ENCODE measurements around the gene DAPP1.

DNA sequence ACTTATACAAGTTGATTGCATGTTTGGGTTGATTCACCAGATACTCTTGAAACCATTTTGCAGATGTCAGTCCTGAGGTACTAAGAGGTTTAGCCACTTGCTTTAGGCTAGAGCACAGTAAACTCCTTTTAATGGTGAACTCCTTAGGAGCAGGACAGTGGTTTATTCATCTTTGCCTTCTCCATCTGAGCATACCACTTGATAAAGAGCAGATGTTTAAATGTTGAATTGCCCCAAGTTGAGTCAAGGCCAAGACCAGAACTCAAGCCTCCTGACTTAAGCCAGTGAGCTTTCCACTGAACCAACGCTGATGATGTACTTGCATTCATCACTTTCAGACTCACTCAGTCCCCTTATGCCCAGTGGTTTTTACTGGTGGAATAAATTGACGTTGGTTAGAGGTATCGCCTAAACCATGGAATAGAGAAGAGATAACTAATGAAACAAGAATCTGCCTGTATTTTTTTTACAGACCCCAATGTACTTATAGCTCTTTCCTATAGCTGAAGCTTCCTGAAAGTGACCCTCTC, 7.5 kb downstream of the DAPP1 start:
- TF ChIP-seq, protein P1, sequence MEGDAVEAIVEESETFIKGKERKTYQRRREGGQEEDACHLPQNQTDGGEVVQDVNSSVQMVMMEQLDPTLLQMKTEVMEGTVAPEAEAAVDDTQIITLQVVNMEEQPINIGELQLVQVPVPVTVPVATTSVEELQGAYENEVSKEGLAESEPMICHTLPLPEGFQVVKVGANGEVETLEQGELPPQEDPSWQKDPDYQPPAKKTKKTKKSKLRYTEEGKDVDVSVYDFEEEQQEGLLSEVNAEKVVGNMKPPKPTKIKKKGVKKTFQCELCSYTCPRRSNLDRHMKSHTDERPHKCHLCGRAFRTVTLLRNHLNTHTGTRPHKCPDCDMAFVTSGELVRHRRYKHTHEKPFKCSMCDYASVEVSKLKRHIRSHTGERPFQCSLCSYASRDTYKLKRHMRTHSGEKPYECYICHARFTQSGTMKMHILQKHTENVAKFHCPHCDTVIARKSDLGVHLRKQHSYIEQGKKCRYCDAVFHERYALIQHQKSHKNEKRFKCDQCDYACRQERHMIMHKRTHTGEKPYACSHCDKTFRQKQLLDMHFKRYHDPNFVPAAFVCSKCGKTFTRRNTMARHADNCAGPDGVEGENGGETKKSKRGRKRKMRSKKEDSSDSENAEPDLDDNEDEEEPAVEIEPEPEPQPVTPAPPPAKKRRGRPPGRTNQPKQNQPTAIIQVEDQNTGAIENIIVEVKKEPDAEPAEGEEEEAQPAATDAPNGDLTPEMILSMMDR (conservative IDR thresholded peaks at IDR 0.05; ENCODE audit: low read length), result no peak
- no peak for TF ChIP-seq EZH2phosphoT487 (IDR thresholded peaks at IDR 0.05; ENCODE audit: borderline replicate concordance)

Measured in Loucy (cell line).